ENCODE measurements around the gene XPO1.
"Not testable (repeated sequence)": the region's sequence is repeated elsewhere in the genome, so short reads cannot be mapped to it uniquely, and the experiment has no call there.

The XPO1 gene

DNA sequence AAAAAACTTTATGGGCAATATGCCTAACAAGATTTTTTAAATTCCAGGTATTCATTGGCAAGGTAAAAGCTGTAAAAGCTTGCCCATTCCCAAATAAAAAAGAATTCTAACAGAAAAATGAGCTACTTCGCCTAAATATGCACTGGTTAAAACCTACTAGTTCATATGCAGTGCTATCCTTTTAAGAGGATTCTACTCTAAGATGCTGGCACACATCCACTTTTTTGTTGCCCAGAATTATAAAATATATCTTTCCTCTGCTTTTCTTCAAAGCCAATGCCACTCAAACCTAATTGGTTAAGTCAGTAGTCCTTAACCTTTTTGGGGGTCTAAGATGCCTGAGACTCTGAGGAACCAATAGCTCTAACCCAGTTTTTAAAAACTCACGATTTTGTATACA lies 3.2 kb downstream of the XPO1 start:
- peak; percentile 24 for DNase-seq (ENCODE audit: low spot score)

DNA sequence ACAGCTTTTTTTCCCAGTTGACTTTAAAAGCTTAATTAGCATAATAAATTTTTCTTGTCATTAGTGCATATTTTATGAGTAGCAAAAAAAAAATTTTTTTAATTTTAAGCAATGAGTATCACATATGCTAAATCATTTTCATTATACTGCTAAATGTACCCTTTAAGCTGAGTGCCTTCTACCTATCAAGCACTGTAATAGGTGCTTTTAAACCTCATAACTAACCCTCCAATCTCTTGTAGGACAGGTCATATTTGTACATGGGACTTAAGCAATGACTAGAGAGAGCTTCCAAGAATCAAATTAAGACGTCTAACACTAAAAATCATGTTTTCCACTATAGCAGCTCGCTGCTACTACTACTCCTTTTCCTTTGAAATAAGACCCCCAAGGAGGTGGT lies 7.4 kb downstream of the XPO1 start:
- DNase-seq (ENCODE audit: low spot score), result no peak

DNA sequence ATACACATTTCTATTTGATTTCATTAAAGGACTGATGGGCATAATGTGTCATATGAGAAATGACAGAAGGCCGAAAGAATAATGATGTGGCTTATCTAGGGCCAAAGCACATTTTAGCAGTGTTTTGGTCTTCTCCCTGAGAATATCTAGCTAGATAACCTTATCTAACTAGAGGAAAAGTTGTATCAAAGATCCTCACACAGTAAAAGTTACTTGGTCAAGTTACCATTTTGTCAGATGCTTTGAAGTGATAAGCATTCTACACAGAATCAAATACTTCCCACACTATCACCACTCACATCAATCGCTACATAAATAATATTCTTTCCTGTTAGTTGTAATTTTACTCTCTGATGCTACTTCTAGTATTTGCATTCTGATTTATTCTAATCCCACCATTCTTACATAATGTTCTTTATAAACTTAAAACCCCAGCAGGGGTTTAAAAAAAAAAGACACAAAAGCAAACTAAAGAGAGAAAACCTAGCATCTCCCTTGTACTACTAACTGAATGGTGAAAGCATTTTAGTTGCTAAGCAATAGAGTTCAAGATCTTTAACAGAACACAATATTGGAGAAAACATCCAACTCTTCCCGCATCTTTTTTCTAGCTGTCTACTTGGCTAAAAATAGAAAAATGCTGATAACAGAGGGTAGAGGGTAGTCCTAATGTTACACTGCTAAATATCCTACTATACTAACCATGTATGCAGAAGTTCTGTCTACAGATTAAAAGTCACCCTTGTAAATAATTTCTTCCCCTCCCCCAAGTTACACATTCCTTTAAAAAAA lies 8.0 kb downstream of the XPO1 start:
- no peak for DNase-seq (ENCODE audit: low spot score)

DNA sequence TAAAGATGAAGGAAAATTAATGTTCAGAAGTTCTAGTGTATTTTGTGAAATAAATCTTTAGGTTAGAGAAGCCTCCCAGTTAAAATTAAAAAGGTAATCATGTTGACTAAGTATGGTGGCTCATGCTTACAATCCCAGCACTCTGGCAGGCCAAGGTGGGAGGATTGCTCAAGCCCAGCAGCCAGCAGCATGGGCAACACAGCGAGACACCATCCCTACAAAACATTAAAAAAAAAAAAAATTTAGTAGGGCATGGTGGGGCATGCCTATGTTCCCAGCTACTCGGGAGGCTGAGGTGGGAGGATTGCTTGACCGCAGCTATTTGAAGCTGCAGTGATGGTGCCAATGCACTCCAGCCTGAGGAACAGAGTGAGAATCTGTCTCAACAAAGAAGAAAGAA lies 17.9 kb downstream of the XPO1 start:
- no peak for DNase-seq (ENCODE audit: low spot score)

DNA sequence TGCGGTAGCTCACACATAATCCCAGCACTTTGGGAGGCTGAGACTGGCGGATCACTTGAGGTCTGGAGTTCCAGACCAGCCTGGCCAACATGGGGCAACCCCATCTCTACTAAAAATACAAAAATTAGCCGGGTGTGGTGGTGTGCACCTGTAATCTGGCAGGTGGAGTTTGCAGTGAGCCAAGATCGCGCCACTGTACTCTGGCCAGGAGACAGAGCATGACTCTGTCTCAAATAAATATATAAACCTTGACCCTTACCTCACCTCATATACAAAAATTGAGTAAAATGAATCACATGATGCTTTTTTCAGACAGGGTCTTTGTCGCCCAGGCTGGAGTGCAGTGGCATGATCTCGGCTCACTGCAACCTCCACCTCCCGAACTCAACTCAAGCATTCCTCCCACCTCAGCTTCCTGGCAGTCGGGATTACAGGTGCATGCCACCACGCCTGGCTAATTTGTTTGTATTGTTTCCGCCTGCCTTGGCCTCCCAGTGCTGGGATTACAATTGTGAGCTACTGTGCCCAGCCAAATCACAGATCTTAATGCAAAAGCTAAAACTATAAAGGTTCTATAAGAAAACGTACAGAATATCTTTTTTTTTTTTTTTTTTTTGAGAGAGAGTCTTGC lies 25.3 kb downstream of the XPO1 start:
- no peak for DNase-seq (ENCODE audit: low spot score)

DNA sequence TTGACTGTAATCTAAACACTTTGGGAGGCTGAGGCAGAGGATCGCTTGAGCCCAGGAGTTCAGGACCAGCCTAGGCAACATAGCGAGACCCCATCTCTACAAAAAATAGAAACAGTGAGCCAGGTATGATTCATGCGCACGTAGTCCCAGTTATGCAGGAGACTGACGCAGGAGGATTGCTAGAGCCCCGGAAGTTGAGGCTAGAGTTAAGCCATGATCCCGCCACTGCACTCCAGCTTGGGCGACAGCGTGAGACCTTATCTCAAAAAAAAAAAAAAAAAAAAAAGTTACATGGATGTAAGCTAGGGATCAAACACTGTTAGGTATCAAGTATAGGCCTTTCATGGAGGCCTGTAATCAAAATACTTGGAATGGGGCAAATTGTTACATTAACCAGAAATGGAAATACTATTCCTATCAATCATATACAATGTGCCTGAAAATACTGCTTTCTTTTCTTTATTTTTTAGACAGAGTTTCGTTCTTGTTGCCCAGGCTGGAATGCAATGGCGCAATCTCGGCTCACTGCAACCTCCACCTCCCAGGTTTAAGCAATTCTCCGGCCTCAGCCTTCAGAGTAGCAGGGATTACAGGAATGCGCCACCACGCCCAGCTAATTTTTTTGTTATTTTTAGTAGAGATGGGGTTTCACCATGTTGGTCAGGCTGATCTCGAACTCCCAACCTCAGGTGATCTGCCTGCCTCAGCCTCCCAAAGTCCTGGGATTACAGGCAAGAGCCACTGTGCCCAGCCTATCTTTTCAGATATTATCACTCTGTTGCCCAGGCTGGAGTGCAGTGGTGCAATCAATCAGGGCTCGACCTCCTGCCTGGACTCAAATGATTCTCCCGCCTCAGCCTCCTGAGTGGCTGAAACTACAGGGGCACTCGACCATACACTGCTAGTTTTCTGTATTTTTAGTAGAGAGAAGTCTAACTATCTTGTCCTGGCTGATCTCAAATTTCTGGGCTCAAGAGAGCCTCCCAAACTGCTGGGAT lies 27.2 kb downstream of the XPO1 start:
- DNase-seq (ENCODE audit: low spot score), result no peak

DNA sequence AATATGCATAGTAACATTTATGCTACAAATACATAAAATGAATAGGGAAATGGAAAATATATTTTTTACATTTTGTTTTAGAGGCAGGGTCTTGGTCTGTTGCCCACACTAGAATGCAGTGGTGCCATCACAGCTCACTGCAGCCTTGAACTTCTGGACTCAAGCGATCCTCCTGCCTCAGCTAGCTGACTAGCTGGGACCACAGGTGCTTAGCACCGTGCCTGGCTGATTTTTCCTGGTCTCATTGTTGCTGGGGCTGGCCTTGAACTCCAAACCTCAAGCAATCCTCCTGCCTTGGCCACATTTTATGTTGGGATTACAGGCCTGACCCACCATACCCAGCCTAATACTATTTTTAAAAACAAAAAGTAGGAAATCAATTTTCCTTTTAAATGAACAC lies 33.2 kb downstream of the XPO1 start:
- DNase-seq (ENCODE audit: low spot score), result no peak

DNA sequence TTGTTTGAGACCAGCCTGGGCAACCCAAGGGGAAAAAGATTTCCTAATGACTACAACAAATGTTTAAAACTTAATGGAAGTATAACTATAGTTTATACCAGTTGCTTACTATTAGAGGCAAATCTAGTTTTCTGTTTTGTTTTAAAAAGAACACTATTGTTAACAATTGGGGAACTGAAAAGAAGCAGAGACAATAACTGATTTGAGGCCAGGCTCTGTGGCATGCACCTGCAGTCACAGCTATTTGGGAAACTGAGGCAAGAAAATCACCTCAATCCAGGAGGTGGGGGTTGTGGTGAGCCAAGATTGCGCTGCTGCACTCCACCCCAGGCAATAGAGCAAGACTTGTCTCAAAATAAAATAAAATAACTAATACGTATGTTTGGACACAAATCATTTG lies 39.1 kb downstream of the XPO1 start:
- no peak for DNase-seq (ENCODE audit: low spot score)

DNA sequence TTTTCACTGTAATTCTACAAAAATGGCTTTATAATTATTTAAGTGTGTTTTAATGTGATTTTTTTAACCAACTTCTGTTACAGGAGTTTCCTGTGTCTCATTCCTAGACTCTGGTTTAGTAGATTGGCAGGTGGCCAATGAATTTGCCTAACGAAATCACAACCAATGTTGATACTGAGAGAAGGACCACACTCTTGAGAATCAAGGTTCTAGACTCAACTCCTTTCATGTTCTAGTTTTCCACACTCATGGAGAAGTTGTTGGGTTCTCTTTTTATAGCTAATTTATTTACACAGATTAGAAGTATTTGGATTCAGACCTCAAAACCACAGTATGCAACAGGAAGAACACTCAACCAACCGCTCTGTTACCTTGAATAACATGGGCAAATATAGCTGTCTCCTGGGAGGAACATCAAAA lies 44.6 kb downstream of the XPO1 start:
- no peak for DNase-seq (ENCODE audit: low spot score)

DNA sequence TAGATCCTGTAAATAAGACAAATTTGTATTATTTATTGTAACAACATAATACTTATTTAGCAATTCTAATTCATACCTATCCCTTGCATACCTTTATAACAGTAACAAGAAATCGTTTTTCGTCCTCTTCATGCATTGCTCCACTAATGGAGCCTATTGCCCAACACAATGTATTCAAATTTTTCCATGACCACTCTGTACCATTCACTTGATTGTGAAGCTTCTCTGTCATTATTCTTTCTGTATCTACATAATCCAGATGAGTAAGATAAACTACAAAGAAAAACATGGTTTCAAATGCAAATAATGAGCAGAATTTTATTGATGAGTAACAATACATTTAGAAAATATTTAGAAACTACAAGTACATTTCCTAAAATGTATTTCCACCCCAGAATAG lies 45.7 kb downstream of the XPO1 start:
- no peak for DNase-seq (ENCODE audit: low spot score)

DNA sequence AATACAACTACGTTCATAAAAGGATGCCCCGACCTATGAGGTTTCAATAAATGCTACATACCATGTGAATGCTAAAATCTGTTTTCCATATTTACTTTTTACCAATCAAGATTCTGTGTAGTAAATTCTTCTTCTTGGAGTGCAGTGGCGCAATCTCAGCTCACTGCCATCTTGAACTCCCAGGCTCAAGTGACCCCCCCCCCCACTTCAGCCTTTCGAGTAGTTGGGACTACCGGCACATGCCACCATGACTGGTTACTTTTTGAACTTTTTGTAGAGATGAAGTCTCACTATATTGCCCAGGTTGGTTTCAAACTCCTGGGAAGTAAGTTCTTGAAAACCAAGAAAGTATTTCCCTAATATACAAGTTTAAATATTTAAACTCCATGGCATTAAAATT lies 52.9 kb downstream of the XPO1 start:
- no peak for DNase-seq (ENCODE audit: low spot score)

DNA sequence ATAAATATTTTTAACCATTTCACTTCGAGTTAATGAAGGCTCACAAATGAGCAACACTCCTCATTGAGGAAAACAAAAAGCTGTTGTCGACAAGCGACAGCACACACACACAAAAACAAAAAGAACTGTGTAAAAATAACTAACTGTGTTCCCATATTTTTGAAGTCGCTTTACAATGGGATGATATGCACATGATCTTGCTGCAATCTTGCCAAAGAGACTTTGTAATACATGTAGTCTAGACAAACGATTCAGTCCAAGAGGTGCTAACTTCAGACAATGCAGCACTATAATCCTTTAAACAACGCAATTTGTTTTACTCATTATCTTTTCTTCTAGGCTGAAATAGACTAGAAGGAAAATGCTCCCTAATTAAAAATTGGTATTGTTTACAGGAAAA lies 60.1 kb downstream of the XPO1 start:
- DNase-seq (ENCODE audit: low spot score), result peak; percentile 76

DNA sequence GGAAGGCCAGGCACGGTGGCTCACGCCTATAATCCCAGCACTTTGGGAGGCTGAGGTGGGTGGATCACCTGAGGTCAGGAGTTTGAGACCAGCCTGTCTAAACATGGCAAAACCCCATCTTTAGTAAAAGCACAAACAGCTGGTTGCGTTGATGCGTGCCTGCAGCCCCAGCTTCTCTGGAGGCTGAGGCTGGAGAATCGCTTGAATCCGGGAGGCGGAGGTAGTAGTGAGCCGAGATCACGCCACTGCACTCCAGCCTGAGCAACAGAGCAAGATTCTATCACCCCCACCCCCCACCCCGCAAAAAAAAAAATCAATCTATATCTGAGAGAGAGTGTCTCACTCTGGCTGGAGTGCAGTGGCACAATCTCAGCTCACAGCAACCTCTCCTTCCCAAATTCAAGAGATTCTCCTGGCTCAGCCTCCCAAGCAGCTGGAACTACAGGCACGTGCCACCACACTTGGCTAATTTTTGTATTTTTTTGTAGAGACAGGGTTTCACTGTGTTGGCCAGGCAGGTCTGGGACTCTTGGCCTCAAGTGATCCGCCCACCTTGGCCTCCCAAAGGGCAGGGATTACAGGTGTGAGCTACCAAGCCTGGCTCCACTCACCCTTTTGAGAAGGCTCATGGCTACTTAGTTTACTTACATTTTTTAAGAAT lies 61.1 kb downstream of the XPO1 start:
- not testable (repeated sequence) for DNase-seq (ENCODE audit: low spot score)

DNA sequence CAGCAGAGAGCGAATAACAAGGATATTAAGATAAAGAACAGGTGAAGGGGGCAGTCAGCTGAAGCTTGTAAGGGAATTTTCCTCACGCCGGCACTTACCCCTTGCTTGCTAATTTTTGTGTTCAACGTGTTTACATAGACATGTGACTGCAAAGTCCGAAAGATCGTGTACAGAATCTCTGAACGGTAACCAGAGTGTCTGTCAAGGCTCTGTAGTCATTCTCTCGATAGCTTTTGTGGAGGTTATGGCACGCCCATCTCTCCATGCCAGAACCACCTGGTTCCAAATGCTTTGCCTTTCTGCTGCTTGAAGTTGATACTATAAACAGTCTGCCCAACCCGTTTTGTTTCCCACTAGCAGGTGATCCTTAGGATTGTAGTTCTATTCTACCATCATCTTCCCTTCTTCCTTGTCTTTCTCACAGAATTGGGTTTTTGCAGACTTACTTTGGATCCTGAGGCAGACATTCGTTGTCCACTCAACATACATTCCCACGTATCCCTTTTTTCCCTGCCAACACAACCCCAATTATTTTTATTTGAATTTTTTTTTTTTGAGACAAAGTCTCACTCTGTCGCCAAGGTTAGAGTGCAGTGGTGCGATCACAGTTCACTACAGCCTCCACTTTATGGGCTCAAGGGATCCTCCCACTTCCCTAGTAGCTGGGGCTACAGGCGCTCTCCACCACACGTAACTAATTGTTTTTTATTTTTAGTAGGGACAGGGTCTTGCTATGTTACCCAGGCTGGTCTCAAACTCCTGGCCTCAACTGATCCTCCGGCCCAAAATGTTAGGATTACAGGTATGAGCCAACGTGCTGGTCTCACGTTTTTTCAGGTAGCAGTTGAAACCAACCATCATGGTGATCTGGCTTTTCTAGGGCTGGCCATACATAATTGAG lies 66.0 kb downstream of the XPO1 start:
- DNase-seq (ENCODE audit: low spot score), result peak; percentile 60

DNA sequence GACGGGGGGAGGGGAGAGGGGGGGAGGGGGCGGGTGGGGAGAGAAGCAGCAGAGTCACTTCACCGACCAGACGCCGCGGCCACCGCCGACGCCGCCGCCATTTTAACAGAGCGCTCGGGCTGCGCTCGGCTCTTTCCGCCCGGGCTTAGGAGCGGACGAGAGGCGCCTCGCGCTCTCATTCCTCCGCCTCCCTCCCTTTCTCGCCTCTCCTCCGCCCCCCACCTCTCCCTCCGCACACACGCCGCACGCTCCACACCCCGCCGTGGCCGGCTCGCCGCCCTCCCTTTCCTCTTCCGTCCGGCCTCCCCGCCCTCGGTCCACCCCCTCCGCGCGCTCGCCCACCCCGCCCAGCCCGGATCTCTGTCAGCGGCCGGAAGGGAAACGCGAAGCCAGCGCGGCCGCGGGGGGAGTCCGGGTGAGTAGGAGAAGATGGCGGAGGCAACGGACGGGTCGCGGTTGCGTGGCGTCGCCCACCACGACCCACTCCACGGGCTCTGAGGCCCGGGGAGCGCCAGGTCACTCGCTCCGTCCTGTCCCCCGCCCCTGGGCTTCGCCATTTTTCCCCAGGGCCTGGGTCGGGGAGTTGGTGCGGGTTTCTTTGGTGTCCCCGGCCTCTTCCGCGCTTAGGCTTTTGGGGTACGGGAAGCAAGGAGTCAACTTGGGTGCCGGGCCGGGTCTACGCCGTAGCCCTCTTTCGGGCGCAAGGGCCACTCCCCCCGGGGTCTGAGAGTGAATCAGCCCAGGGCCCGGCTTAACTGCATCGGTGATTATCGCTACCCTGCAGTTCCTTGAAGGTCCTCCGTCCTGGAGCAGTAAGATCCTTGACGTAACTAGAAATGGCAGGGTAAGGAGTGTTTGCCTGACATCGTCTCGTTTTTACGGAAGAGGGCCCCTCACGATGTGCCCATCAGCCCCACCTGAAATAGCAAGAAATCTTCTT lies 66.9 kb downstream of the XPO1 start, which contains the start of gene USP34:
Gene USP34, minus strand, starts transcription at position 123 of the 940 bp plus-strand sequence. CDS start 395 bp downstream, outside the sequence.
- peak; percentile 91 for DNase-seq (ENCODE audit: low spot score)

DNA sequence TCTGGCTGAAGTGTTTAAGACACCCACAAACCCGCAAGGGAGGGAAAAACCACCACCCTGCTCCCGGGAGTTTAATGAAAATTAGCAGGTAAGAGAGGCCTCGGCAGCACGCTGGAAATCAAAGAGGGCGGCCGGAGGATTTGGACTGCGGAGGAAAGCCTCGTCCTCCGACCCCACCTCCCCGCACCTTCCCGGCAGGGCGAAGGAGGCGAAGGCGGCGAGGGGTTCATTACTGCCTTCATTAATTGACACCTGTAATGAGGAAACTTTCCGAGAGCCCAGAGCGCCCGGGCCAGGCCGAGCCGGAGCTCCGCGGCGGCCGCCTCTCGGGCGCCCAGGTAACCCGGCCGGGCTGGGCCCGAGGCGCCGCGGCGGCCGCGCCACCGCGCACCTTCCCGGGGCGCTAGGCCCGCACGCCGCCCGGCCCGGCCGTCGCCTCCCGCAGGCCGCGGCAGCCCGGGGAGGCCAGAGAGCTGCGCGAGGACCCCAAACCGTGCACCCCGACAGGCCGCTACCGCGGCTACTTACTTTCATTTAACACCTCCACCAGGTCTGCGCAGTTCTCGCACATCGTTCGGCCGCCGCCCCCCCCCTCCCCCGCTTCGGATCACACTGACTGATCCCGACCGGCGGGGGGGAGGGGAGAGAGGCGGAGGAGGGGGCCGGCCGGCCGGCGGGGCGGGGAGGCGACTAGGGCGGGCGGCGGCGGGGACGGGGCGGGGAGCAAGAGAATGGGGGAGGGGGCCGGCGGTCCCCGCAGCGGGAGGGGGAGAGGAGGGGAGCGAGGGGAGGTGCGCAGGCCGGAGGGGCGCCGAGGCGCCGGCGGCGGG lies 67.8 kb downstream of the XPO1 start:
- peak; percentile 67 for DNase-seq (ENCODE audit: low spot score)

DNA sequence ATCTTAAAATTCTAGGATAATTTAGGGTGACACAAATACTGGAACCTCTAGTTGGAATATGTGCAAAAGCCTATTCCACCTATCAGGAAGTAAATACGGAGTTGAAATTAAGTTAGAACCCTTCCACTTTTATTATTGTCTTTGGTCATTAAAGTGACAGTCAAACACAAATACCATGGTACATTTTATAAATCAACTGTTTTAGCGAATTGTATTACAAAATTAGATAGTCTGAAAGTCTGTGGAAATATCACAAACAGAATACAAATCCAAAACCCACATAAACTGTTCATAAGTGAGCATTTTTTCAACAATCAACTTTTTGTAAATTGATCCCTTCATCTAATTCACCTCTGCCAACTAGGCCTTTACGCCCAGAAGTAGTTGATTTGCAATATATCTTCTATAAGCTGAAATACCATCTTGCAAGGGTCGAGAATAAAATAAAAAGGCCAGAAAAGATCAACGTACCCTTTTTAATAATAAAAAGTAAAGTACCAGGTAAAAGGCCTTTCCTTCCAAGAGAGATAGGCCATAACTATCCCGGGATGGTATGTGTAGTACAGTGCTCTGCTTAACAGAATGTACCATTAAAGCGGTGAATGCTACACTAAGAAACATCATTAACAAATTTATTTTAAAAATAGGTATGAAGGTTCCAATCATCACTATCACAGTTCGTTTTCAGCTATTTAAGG lies 68.6 kb downstream of the XPO1 start:
- peak; percentile 26 for DNase-seq (ENCODE audit: low spot score)

DNA sequence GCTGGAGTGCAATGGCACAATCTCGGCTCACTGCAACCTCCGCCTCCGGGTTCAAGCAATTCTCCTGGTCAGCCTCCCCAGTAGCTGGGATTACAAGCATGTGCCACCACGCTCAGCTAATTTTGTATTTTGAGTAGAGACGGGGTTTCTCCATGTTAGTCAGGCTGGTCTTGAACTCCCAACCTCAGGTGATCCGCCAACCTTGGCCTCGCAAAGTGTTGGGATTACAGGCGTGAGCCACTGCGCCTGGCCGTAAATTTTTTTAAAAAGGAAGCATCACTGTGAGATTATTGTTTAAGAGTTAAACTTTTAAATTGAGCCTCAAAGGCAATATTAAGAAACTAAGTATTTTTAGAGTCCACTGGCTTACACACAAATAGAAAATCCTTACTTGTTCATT lies 69.9 kb downstream of the XPO1 start:
- not testable (repeated sequence) for DNase-seq (ENCODE audit: low spot score)
